HG03457 (cell line): ENCODE data around the gene ARHGEF16.

Source experiments
- ATAC-seq: cut with Tn5 transposase; IDR thresholded peaks from one replicate; pipeline ENCODE4 v1.9.1; 2021; ENCODE audit warnings: moderate number of reproducible peaks; ENCODE audit not compliant: unreplicated experiment

Gene ARHGEF16

DNA sequence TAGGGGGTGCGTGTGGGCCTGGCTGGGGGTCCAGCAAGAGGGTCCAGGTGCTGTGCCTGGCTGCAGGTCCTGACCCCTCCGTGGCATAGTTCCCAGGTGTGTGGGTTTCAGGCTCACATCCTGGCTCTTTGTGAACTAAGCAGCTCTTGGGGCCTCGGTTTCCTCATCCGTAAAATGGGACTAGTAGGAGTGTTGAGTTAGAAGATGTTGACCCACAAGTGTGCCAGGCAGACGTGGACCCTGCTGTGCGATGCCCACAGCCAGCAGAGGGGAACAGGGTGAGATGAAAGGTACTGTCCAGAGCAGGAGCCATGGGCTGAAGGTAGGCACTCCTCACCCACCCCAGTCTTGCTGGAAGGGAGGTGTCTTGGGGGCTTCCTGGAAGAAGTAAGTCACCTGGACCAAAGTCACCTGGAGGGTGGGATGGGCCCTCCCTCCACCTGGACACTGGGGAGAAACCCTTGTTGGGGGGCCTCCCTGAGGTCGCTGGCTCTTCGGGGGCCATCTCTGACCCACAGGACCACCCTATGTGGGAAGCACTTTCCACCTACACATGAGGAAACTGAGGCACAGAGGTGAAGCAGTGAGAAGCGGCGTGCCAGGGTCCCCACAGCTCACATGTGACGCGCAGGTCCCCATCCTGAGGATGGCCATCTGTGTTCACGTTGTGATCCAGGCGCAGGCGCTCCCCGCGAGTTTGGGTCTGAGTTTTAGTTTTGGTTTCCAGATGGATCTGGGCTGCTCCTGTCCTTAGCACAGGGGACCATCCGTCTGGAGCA lies 1.4 kb downstream of the ARHGEF16 start:
- ATAC-seq: no peak

- ATAC-seq: no peak
Observed at GRCh38 chr1:3456449-3456963, 2.0 kb downstream of the ARHGEF16 start.

GRCh38 chr1:3456964-3457909 lies 2.8 kb downstream of the ARHGEF16 start:
- ATAC-seq: no peak

GRCh38 chr1:3457910-3458883 lies 3.7 kb downstream of the ARHGEF16 start:
- no peak for ATAC-seq

DNA sequence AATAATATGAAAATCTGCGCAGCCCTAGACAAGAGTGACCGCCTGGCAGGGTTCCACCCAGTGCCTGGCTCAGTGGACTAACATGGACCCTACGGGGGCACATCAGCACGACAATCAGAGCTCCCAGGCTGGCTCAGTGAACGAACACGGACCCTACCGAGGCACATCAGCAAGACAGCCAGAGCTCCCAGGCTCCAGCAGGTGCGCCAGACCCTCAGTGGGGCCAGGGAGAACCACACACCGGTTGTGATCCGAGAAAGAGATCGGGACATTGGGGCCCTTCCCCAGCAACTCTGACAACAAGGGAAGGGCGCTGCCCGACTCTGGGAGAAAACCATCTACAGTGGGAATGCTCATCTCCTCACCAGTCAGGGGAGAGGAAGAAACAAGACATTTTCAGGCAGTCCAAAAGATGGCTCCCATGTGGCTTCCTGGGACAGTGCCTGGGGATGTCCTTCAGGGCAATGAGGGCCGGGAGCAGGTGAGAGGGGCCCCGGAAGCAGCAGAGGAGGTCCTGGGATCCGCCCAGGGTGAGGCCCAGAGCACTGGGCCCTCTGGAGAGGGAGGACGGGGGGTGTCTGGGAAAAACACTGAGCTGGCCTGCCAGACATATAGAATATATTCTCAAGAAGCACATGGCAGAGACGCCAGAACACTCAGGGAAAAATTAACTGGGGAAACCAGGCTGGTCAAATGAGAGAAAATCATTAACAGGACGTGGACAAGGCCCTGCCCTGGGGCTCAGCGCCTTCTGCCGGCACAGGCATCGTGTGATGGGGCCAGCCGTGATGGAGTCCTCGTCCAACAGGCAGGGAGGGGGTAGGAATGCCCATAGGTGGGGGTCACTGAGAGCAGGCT lies 4.8 kb downstream of the ARHGEF16 start:
- no peak for ATAC-seq

GRCh38 chr1:3459940-3460671 lies 5.6 kb downstream of the ARHGEF16 start:
- ATAC-seq: no peak

GRCh38 chr1:3460672-3461131 lies 6.2 kb downstream of the ARHGEF16 start:
- ATAC-seq: no peak

- no peak for ATAC-seq
Observed at GRCh38 chr1:3461238-3461933, 6.9 kb downstream of the ARHGEF16 start.

- ATAC-seq: no peak
Observed at GRCh38 chr1:3461934-3462275, 7.4 kb downstream of the ARHGEF16 start.

DNA sequence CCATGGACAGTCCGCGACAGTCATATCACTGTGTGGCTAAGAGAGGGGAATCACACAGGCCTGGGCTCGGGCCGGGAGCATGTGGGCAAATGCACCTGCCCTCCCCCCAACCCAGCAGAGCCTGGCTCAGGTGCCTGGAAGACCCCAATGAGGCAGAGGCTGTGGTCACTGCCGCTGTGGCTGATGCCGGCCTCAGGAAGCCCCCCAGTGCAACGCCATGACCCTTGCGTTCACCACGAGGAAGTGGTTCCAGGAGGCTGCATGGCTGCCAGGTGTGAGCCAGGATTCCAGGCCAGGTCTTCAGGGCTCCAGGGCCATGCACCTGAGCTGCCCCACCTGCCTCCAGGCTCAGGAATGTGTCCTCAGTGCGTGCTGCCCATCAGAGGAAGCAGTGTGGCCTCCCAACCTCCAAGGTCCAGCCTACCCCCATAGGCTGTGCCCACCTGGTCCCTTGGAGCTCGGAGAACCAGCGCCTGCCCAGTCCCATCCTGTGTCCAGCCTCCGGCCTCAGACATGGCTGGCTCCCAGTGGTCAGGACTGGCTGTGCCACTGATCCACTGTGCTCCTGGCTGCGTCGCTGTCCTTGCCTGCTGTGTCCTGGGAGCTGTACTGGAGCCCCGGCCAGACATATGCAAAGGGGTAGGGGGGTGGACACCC lies 8.0 kb downstream of the ARHGEF16 start:
- no peak for ATAC-seq

- ATAC-seq: no peak
Observed at GRCh38 chr1:3463013-3463385, 8.5 kb downstream of the ARHGEF16 start.

GRCh38 chr1:3463408-3463863 lies 9.0 kb downstream of the ARHGEF16 start:
- ATAC-seq: no peak

GRCh38 chr1:3463891-3464648 lies 9.6 kb downstream of the ARHGEF16 start:
- no peak for ATAC-seq

DNA sequence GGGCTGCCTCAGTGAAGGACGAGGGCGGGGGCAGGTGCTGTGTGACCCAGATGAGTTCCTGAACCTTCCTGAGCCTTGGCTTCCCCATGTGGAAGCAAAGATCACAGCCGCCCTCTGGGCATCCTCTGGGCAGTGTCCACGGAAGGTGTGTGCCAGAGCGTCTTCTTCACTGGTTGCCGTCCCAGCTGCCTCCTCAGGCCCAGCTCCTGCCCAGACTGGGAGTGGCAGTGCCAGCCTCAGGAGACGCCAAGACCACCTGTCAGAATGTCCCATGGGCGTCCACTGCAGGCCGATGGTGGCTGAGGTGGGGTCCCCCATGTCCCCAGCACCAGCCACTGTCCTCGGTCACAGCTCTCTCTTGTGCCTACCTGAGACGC lies 10.2 kb downstream of the ARHGEF16 start:
- ATAC-seq: no peak

DNA sequence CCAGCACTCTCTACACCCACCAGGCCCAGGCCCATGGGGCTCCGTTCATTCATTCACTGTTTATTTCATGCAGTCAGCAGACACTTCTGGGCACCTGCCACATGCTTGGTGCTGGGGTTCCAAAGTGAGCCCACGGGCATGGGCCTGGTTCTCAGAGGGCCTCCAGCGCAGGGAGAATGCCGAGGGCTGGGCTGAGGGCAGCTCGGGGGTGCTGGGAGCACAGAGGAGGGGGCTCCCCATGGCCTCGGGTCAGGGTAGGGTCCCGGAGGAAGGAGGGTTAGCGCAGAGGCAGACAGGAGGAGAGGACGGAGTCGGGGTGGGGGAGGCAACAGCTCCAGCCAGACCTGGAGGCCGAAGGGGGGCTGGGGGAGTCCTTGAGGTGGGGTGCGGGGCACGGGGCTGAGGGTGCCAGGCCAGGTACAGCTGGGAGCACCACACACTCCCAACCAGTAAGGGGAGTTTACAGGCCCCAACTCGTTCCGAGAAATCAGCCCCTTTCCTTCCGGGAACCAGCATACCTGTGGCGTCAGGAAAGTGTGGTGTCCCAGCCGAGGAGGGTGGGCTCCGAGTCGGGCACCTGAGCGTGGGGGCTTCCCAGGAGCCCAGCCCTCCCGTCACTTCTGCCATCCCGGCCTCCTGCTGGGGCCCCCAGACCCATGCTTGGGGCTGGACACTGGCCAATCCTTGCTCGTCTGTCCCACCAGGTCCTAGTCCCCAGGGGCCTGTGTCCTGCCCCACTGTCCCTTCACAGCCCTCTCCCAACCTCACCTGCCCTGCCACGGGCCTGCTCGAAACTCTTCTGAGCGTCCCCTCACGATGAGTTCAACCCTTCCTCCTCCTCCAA lies 10.8 kb downstream of the ARHGEF16 start:
- ATAC-seq: no peak

GRCh38 chr1:3465935-3466321 lies 11.5 kb downstream of the ARHGEF16 start:
- ATAC-seq: no peak
